Stimulated activated naive CD4-positive, alpha-beta T cell treated with Interleukin-2 at 50 U/mL for 16 hours (primary cell): ENCODE data around the gene CCDC158.
"Not testable (repeated sequence)": the region's sequence is repeated elsewhere in the genome, so short reads cannot be mapped to it uniquely, and the experiment has no call there.

Source experiments
- DNase-seq: peaks from one replicate; lab custom pipeline; 2025; lab: John Stamatoyannopoulos, UW

The CCDC158 gene

DNA sequence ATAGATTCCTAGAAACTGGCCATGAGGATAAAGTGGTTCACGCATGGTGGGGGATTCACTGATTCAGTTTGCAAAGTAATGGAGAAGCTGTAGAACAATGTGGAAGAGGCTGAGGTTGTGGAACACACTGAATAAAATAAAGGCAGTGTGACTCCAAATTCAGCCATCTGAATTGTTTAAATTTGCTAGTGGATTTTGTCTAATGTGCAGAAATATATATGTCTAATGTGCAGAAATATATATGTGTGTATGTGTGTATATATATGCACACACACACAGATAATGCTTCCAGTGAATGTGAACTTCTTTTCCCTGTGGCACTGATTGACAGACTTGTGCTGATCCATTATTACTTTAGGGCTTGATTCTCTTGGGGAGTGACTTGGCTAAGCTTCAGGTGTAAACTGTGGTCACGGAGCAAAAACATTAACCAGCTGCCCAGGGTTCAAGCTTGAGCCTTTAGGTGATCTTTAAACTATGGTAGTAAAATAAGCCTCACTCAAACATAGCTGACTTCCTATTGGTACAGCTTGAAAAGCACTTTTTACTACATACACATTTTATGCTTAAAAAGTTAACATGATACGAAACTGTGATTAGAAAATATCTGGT lies 110.9 kb downstream of the CCDC158 start:
- no peak for DNase-seq

DNA sequence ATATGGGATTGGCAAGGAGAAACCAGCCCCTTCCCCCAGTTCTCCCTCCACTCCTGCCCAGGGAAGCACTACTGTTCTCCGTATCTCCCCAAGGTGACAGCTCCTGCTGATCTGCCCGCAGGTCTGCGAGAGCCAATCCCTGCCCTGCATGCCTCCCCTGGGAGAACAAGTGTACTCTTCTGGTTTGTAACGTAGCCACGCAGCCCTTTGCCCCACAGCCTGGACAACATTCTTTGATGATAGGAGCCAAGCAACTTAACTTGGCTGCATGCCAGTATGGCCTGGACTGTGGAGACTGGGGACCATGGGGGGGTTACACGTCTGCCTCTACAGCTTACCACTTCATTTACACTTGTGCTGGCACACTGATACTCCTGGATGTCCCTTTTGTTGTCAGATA lies 112.4 kb downstream of the CCDC158 start:
- DNase-seq, result no peak

DNA sequence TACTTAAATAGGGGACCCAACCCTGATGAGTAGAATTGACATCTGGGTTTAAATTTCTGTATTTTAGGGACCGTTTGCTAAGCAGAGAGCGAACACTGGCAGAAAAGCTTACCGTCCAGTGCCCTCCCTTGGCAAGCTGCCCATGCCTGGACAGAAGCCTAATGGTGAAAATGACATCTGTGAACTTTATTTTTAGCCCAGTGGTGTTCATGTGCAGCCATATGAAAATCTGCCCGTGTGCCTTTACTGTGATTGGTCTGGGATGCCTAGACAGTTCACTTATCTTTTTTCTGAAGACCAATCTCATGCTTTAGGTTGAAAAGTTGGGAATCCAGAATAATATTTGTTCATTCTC lies 113.3 kb downstream of the CCDC158 start:
- no peak for DNase-seq

DNA sequence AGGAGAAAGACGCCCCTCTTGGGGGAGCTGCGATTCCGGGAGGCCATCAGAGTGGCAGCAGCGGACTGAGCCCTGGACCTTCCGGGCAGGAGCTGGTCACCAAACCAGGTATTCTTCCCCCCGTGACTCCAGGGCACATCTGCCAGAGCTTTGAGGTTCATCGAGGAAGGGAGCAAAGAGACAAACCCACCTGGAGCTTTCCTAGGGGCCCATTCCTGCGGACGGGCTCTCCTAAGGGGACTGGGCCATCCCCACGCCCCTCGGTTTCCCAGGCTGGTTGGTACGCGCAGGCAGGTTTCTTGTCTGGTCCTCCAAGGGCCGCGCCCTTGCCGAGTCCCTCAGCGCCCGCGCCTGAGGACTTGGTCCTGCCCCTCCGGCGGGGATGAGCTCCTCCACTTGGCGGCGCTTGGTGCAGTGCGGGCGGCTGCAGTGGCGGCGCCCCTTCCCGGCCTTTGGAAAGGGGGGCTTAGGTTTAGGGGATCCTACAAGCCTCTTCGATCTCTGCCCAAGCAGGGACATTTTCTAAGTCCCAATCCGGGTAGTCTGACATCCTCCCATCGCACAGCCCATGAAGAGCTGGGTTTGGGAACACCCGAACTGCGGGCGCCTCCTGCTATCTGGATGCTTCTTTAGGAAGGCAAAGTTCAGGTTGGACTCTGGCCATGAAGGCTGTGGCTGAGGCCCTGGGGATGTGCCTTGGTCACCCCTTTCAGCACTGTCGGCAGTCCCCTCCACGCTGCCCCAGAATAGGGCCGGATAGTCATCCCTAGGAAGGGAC lies 113.9 kb downstream of the CCDC158 start:
- no peak for DNase-seq

DNA sequence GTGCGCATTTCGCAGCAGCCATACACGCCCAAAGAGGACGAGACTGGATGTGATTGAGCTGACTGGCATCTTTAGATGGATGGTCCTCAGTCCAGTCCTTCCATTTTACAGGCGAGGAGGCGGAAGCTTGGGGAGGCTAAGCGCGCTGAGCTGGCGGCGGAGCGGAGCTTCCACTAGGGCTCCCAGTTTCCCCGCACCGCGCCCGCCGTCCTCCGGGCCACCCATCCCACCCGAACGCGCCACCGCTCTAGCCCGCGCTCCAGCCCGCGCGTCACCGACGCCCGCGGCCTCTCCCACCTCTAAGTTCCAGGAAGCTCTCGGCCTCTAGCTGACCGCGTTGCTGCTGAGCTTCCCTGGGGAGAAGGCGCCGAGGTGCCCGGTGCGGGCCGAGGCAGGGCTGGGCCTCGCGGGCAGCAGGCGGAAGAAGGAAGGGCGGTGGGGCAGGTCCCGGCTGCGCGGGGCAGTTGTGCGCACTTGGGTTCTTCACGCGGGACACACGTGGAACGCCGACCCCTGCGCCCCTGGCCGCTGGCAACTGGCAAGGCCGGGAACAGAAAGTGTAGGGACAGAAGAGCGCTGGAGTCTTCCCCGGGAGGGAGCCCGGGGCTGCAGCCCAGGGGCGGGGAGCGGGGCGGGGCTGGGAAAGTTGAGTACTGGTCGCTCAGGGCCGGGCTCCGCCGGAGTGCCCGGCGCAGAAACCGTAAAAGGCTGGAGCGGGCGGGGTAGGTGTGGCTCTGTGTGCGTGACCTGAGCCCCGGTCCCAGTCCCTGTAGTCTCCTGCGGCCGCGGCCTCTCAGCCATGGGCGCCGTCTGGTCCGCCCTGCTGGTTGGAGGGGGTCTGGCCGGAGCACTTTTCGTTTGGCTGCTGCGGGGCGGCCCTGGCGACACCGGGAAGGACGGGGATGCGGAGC lies 114.7 kb downstream of the CCDC158 start, which contains the start of gene STBD1:
TSS of gene STBD1 (plus strand) at position 763 of the 911 bp plus-strand sequence. CDS start at position 800, 37 bp downstream.
- DNase-seq, result peak; percentile 29

DNA sequence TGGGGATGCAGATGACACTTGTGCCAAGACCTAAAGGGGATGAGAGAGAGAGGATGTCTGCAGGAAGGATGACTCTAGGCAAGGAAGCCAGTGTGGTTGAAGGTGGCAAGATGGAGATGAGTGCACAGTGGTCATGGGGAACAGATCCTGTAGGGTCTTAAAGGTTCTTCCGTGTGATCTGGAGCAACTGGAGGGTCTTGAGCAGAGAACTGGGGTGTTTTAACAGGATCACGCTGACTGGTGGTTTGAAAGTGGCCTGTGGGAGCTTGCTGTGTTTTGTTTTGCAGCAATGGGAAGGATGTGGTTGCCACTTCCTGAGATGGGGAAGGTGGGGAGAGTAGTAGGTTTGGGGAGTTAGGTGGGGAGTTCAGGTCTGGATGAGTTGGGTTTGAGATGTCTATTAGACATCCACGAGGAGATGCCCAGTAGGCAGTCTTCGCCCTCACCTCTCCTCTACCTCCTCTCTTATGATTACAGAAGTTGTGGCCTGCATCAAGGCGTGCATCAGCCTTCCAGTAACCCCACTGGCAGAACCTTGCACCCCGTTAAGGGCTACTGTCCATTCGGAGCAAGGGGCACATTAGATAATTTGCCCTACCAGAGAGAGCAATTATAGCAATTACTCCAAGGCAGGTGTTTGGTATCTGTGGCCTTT lies 115.8 kb downstream of the CCDC158 start:
- peak; percentile 14 for DNase-seq

DNA sequence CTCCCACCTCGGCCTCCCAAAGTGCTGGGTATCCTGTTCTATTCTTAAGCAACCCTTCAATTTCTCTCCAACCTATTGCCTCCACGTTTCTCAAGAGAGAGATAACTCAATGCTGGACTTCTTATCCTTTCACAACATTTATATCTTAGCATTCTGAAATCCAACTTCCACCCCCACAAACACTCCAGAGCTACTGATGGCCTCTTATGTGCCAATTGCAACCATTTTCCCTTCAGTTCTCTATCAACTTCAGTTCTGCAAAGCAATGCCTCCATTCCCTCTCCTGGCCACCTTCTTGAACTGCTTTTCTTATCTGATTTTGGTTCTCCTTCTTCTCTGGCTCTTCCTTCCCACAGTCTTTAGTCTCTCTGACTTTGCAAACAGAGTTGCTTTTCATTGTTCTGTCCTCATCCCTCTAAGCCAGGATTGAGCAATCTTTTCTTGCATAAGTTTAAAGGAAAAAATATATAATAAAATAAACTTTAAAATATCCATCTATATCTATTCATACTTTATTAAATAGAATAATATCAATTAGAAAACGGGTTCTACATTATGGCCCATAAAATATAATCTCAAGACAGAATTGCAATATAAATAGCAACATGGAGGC lies 118.0 kb downstream of the CCDC158 start:
- DNase-seq, result no peak

DNA sequence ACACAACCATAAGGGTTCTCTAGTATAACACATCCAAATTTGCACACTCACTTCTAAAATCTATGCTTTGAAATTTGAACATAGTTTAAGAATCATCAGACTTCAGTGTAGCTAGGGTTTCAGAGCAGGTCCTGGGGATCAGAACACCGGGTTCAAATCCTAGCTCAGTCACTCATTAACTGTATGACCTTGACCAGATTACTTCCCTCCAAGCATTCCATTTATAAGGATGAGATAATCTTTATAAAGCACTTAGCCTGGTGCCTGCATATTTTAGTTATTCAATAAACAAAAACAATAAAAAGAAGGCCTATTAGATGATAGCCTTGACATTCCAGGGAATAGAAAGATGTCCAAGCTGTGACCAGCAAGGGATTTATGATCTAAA lies 119.2 kb downstream of the CCDC158 start:
- no peak for DNase-seq

DNA sequence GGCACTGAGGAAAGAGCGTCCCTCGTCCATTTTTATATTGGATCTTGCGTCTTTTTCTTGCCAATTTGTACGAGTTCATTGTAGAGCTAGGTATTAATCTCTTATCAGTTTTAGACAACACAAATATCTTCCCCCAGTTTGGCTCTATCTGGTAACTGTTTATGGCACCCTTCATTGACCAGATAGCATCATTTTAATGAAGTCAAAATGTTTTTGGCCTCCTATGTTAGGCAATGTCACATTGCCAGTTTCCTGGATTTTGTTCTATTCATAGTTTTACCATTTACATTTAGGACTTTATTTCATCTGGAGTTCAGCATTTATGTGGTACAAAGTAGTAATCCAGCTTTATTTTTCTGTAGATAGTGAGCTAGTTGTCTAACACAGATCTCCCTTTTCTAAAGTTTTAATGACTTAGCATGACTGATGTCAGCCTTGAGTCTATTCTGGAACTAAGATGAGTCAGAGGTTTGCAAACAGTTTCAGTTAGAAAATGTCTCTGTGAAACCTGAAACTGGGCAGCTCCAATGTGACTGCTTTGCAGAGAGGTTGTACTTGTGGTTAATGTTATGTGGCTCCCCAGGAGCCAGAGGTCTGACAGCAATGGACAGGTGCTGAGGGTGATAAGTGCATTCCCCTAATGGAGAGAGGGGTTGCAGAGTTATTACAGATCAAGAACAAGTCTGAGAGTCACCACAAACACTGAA lies 119.7 kb downstream of the CCDC158 start:
- peak; percentile 23 for DNase-seq

DNA sequence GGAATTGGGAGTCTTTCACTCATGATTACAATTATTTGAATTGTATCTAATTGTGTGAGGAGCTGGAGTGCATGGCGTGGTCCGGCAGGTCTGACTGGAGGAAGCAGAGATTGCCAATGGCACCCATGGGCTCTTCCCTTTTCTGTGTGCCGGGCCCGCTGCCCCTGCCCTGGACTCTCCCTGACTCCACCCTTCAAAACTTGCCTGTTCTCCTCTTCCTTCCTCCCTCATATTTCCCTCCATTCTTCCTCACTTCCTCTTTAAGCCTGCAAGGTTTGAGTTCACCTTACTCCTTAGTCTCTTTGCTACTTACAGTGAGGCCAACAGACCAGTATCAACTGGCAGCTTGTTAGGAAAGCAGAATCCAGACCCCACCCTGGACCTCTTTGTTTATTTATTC lies 120.9 kb downstream of the CCDC158 start:
- DNase-seq, result no peak

DNA sequence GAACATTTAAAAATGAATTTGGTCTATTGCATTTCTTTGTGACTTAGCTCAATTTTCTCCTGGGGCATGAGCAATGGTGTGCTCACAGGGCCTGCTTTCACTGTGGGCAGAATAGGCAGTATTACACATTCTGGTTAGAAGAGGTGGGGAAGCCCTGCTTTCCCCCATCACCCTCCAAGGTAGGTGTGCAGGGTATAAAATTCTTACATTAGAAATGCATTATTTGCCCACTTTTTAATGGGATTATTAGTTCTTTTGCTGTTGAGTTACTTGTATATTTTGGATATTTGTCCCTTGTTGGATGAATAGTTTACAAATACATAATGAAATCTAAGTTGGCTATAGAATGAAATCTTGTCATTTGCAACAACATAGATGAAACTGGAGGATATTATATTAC lies 122.7 kb downstream of the CCDC158 start:
- DNase-seq, result no peak

DNA sequence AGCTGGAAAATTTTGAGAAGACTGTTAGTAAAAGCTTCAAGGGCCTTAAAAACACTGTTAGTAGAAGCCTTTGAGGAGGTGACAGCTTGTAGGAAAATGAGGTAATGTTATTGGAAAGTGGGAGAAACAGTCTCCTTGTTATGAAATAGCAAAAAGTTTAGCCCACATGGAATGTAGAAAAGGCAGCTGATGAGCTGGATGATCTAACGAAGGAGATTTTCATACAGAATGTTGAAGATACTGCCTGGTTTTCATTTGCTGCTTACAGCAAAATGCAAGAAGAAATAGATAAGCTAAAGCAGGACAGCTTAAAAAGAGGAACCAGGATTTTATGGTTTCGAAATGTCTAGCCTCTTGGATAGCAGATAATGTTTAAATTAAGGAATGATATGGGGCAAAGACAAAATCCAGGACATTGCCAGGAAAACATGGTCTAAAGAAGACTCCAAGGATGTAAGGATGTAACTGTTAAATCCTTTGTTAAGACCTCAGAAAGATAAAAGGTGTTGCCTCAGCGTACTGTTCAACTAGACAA lies 124.6 kb downstream of the CCDC158 start:
- no peak for DNase-seq

DNA sequence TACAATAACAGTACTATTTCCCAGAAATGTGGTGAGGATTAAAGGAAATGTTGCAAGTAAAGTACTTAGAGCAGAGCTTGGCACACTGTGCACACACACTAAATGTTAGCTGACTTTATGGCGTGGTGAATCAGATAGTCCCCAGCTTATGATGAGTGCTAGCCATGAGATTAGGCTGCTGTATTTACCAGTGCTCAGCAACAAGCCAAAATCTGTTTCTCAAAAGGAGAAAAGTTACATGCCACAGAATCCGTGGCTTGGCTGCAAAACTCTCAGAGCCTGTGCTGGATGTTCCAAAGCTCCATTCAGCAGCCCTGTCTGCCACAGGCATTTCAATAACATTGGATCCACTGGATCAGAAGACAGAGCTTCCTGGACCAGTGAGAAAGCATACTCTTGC lies 127.2 kb downstream of the CCDC158 start:
- DNase-seq, result no peak

DNA sequence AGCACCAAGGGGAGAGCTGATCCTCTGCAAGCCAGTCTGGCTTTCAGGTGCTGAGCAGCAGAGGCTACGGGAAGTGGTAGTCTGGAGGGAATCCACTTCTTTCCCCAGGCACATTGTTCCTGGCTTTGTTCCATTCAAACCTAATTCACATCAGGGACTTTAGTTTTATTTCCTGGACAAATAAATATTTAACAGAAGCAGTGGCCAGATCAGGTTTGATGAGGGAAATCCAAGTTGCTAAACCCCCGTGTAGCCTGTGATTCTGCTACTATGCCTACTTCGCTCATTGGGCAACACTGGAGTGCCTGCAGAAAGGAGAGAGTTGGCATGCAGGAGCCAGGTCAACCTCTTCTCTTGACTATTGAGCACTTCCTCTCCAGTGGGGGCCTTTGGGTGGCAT lies 128.2 kb downstream of the CCDC158 start:
- no peak for DNase-seq

DNA sequence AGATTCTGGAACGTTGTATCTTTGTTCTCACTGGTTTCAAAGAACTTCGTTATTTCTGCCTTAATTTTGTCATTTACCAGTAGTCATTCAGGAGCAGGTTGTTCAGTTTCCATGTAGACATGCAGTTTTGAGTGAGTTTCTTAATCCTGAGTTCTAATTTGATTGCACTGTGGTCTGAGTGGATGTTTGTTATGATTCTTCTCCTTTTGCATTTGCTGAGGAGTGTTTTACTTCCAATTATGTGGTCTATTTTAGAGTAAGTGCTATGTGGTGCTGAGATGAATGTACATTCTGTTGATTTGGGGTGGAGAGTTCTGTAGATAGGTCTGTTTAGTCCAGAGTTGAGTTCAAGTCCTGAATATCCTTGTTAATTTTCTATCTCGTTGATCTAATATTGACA lies 133.1 kb downstream of the CCDC158 start:
- DNase-seq, result not testable (repeated sequence)

DNA sequence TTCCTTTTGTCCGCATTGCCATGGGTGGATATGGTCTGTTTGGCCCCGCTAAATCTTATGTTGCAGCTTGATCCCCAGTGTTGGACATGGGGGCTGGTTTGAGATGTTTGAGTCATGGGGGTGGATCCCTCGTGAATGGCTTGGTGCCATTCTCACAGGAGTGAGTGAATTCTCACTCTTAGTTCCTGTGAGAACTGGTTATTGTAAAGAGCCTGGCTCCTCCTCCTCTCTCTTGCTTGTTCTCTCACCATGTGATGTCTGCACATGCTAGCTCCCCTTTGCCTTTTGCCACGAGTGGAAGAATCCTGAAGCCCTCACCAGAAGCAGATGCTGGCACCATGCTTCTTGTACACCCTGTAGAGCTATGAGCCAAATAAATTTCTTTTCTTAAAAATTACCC lies 137.0 kb downstream of the CCDC158 start:
- no peak for DNase-seq

DNA sequence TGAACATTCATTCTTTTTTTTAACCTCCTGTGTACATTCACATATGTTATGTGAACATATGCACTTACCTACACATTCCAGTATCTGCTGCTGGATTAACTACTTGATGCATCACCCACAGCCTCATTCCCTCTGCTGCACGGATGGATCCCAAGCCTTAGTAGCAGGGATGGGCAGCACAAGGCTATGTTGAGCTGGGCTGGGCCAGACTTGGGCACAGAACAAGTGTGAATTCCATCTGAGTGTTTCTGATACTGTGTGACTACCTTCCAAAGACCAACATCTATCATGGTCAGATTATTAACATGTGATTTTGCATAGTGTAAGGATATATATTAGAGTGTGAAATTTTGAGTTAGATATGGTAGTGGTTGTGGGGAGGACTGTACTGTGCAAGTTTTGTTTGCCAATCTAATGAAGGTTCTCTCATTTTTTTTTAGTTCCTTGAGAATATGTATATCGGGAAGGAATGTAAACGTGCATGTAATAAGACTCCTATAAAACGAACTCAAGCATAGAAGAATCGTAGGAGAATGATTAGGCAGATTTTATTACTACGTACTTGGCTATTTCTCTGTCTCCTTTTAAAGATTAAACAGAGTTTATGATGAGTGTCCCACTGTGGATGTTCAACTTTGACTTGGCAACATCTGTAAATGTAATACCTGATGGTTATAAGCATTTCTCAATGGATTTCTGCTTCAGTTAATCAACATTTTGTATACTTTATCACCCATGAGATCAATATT lies 137.8 kb downstream of the CCDC158 start:
- DNase-seq, result no peak

DNA sequence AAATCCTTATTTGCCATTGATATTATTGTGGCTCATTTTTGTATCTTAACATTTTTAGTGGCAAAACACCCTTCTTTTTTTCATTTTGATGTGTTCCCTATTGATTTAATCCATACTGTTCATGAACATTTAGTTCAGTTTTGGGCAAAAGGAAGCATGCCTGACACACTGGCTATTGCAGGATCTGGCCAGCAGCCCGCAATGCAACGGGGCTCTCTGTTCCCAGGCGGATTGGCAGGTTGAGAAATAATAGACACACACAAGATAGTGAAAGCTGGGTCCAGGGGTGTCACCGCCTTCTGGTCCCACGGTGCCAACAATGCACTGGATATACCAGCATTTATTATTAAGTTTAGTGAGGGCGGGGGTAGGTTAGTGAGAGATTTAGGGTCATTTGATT lies 139.3 kb downstream of the CCDC158 start:
- DNase-seq, result not testable (repeated sequence)

DNA sequence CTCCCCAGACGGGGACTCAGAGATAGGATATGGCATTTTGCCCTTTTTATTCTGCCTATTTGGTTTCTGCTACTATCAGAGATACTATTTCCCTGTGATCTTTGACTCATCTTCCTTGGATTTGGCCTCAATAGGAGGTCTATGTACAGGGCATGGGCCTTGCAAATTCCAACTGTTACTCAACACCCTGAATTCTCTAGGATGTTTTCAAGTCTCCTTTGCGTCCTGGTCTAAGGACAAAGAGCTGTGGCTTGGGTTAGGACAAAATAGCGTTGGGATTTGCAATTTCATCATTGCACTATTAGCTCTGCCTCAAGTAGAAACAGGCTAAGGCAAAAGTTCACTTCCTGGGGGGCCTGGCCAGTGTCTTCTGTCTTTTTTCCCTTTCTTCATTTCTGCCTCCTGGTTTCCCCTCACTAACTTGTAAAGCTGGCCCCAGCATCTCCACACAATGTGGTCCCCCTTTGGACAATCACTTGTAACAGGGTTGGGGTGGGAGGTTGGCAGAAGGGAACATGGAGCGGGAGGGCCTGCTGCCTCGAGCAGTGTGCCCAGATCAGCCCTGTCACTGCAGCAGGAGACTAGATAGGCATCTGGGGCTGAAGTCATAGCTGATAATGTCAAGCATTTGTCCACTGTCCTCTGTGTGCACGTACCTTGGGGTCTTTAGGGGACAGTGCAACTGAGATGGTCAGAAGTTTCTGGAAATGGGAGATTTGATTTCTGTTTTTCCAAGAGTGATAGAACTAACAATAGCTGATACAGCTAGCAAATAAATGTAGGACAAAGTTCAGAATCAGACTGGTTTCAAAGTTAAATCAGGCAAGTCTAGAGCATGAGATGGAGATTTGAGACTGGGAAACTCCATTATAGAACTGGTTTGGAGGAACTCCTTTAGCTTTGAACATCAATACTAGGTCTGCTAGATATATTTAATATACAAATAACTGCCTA lies 140.2 kb downstream of the CCDC158 start:
- no peak for DNase-seq
